ENCODE results near the gene ZBTB21.
"Not testable (repeated sequence)": the region's sequence is repeated elsewhere in the genome, so short reads cannot be mapped to it uniquely, and the experiment has no call there.

ZBTB21 gene

DNA sequence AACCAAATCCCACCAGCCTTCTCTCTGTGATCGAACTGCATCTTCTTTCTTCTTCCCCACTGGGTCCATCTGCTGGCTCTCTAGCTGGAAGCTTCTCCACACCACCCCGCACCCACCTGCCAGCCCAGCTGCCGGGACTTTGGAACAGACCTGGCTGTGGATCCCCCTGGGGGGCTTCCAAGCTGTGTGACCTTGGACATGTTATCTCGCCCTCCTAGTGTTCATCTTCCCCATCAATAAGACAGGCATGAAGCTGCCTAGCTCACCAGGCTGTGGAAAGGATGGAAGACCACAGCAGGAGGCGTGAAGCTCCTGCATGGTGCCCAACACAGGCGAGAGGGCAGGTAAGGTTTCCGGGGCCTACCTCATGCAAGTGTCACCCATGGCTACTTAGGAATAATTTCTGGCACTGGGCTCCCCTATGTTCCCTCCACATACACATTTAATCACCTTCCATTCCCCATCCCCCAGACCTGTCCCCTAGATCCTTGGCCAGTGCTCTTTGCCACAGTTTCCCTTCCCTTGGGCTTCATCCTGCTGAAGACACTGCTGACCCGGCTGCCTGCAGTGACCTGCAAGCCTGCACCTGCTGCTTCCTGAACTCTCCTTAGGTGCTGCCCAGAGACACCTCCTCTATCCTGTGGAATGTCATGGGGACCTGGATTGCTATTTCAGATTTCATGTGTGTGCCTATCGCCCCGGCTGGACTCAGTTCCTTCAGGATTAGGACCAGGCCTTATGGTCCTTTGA is 43.1 kb downstream of the ZBTB21 start:
- Histone ChIP-seq H3K4me1 (ENCODE audit: control insufficient read depth, insufficient read depth, low read length, poor library complexity, severe bottlenecking) (no peaks in the 10 kb centered on the region), H3K36me3 (ENCODE audit: control insufficient read depth, insufficient read depth, low read length) (no peaks in the 10 kb centered on the region), H3K27ac (ENCODE audit: low read depth, low read length, severe bottlenecking) (no peak overlapping the region), H3K9me3 (ENCODE audit: control insufficient read depth, low read length) (no peaks in the 10 kb centered on the region), H3K4me3 (ENCODE audit: extremely low read depth, insufficient read depth, low read length, poor library complexity, severe bottlenecking) (no peak overlapping the region)
- WGBS, 2 experiments (ENCODE audit: insufficient coverage in 2 of 2): 89 to 91% methylated on average over 7 to 8 of the region's 10 CpGs

DNA sequence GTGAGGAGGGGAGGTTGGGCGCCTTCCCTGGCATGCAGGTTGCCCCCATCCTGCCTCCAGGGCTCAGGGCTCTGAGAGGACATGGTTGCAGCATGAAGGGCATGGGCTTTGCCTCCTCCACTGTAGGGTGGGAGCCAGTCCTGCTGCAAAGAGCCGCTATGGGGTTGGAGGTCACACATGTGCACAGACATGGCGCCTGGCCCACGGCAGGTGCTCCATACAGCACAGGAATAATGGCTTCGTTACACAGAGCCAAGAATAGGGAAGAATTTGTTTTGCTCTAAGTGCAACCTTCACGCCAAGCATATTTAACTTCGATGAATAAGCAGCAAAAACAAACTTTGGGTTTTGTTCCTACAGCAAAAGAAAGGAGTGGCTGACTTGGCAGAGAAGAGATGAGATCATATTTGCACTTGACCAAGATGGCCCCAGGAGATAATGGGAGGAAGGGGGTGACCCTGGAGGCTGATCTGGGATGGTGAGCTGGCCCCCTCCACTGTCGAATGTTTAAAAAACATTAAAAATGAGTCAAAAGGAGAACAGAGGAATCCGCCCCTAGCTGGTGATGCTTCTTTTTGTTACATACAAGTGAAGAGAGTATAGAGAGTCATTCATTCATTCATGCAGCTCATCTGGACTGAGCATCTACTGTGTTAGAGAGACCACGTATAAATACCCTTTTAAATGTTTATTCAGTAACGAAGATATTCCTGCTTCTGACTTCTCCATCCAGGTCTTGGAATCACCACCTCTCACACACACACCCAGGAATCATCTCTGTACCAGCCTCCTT is 43.9 kb downstream of the ZBTB21 start:
- 95% methylated on average over 11 of the region's 11 CpGs for WGBS, 2 experiments (ENCODE audit: insufficient coverage in 2 of 2)
- H3K4me3 ChIP-seq (ENCODE audit: extremely low read depth, insufficient read depth, low read length, poor library complexity, severe bottlenecking): no peak overlapping the region
- H3K36me3 ChIP-seq (ENCODE audit: control insufficient read depth, insufficient read depth, low read length): no peaks in the 10 kb centered on the region
- no peak overlapping the region for H3K27ac ChIP-seq (ENCODE audit: low read depth, low read length, severe bottlenecking)
- no peaks in the 10 kb centered on the region for H3K4me1 ChIP-seq (ENCODE audit: control insufficient read depth, insufficient read depth, low read length, poor library complexity, severe bottlenecking)
- no peaks in the 10 kb centered on the region for H3K9me3 ChIP-seq (ENCODE audit: control insufficient read depth, low read length)

DNA sequence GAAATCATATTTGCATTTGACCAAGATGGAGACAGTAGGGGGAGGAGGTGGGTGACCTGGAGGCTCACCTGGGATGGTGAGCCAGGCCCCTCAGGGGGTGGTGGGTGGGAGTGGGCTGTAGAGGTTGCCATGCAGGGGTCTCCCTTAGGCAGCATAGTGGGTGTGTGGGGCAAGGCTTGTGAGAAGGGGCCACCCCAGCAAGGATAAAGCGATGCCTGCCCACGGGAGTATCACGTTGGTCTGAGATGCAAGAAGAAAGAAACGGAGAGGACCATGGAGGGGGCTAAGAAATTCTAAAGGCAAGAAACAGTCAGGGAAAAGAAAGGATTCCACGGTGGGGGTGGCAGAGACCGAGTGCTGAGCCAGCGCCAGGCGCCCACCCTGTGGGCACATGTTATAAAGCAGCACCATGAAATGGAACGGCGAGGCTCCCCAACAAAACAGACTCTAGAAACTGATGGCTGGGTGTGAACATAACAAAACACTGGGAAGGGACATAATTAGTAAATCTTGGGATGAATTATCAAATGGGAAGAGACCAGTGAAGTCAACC is 44.6 kb downstream of the ZBTB21 start:
- Histone ChIP-seq H3K4me1 (ENCODE audit: control insufficient read depth, insufficient read depth, low read length, poor library complexity, severe bottlenecking) (no peaks in the 10 kb centered on the region), H3K4me3 (ENCODE audit: extremely low read depth, insufficient read depth, low read length, poor library complexity, severe bottlenecking) (no peak overlapping the region), H3K36me3 (ENCODE audit: control insufficient read depth, insufficient read depth, low read length) (no peaks in the 10 kb centered on the region), H3K9me3 (ENCODE audit: control insufficient read depth, low read length) (no peaks in the 10 kb centered on the region), H3K27ac (ENCODE audit: low read depth, low read length, severe bottlenecking) (no peak overlapping the region)
- WGBS, 2 experiments (ENCODE audit: insufficient coverage in 2 of 2): 92 to 95% methylated on average over 10 of the region's 10 CpGs

DNA sequence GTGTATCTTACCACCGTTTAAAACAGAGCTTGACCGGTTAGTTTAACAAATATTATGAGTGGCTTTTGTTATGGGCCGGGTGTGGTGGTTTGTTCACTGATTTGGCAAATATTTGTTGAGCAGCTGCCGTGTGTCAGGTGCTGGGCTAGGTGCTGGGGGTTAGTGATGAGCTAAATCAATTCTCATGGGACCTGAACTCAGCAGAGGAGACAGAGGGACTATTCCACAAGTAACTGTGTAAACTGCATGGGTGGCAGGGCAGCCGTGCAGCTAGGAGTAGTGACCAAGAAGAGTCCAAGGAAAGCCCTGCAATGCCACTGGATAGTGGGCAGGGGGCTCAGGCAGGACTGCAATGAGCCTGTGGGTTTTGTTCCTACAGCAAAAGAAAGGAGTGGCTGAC is 45.1 kb downstream of the ZBTB21 start:
- no peaks in the 10 kb centered on the region for H3K9me3 ChIP-seq (ENCODE audit: control insufficient read depth, low read length)
- WGBS, 2 experiments (ENCODE audit: insufficient coverage in 2 of 2): 77 to 94% methylated on average over 3 to 5 of the region's 5 CpGs
- H3K36me3 ChIP-seq (ENCODE audit: control insufficient read depth, insufficient read depth, low read length): no peaks in the 10 kb centered on the region
- no peak overlapping the region for H3K27ac ChIP-seq (ENCODE audit: low read depth, low read length, severe bottlenecking)
- no peaks in the 10 kb centered on the region for H3K4me1 ChIP-seq (ENCODE audit: control insufficient read depth, insufficient read depth, low read length, poor library complexity, severe bottlenecking)
- no peak overlapping the region for H3K4me3 ChIP-seq (ENCODE audit: extremely low read depth, insufficient read depth, low read length, poor library complexity, severe bottlenecking)

DNA sequence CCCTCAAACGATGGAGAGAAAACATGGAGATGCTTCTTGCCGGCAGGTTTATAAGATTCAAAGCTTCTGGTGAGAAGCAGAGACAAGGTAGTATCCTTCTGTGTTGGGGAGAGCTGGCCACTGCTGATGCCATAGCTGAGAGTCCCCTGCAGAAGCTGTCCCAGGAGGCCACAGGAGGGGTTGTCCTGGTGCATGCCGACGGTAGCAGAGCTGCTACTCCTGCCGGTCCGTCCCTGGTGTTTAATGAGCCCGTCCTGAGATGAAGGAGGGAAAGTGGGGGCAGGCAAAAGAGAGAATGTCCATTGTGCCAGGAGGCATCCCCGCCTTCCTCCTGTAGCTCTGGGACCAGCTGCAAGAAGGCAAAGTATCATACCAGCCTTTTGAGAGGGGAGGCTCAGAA is 46.0 kb downstream of the ZBTB21 start:
- no peak overlapping the region for H3K4me3 ChIP-seq (ENCODE audit: extremely low read depth, insufficient read depth, low read length, poor library complexity, severe bottlenecking)
- H3K9me3 ChIP-seq (ENCODE audit: control insufficient read depth, low read length): no peaks in the 10 kb centered on the region
- no peaks in the 10 kb centered on the region for H3K36me3 ChIP-seq (ENCODE audit: control insufficient read depth, insufficient read depth, low read length)
- H3K4me1 ChIP-seq (ENCODE audit: control insufficient read depth, insufficient read depth, low read length, poor library complexity, severe bottlenecking): no peaks in the 10 kb centered on the region
- 86 to 90% methylated on average over 5 to 7 of the region's 8 CpGs for WGBS, 2 experiments (ENCODE audit: insufficient coverage in 2 of 2)
- no peak overlapping the region for H3K27ac ChIP-seq (ENCODE audit: low read depth, low read length, severe bottlenecking)

DNA sequence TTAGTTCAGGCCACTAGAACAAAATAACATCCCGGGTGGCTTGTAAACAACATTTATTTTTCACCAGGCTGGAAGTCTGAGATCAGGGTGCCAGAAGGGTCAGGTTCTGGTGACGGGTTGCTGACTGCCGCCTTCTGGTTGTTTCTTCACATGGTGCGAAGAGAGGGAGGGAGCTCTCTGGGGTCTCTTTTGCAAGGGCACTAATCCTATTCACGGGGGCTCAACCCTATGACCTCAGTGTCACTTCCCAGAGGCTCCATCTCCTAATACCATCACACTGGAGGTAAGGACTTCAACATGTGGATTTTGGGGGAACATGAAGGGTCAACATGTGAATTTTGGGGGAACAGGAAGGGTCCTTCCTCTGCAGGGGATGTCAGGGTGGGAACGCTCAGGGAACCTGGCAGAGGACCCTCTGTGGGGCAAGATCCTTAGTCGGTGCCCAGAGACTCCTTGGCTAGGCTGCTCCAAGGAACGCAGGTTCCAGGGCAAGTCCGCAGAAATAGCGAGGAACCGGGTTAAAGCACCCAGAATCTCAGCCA is 47.7 kb downstream of the ZBTB21 start:
- WGBS, 2 experiments (ENCODE audit: insufficient coverage in 2 of 2): 87 to 89% methylated on average over 8 to 9 of the region's 11 CpGs
- Histone ChIP-seq H3K27ac (ENCODE audit: low read depth, low read length, severe bottlenecking) (no peak overlapping the region), H3K36me3 (ENCODE audit: control insufficient read depth, insufficient read depth, low read length) (no peaks in the 10 kb centered on the region), H3K4me3 (ENCODE audit: extremely low read depth, insufficient read depth, low read length, poor library complexity, severe bottlenecking) (no peak overlapping the region), H3K4me1 (ENCODE audit: control insufficient read depth, insufficient read depth, low read length, poor library complexity, severe bottlenecking) (peaks cover 1% of the 10 kb centered on the region), H3K9me3 (ENCODE audit: control insufficient read depth, low read length) (no peaks in the 10 kb centered on the region)

DNA sequence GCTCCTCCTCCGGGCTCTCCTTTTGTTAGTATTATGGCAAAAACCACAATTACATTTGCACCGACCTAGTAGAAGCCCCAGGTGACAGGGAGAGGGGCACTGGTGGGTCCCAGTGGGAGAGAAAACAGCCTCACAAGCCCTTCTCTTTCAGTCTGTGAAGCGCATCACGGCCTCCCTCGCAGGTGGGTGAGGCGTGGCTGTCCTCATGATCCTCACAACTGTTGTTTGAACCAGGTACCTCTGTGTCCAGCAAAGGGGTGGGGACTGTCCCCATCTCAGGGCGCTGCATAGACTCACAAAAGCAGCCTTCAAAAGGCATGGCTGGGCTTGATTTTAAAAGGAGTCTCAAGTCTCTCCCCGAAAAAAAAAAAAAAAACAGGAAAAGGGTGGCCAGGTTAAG is 48.4 kb downstream of the ZBTB21 start:
- WGBS, 2 experiments (ENCODE audit: insufficient coverage in 2 of 2): 77 to 86% methylated on average over 6 of the region's 8 CpGs
- Histone ChIP-seq H3K4me3 (ENCODE audit: extremely low read depth, insufficient read depth, low read length, poor library complexity, severe bottlenecking) (no peak overlapping the region), H3K27ac (ENCODE audit: low read depth, low read length, severe bottlenecking) (no peak overlapping the region), H3K4me1 (ENCODE audit: control insufficient read depth, insufficient read depth, low read length, poor library complexity, severe bottlenecking) (peaks cover 9% of the 10 kb centered on the region), H3K36me3 (ENCODE audit: control insufficient read depth, insufficient read depth, low read length) (no peaks in the 10 kb centered on the region), H3K9me3 (ENCODE audit: control insufficient read depth, low read length) (no peaks in the 10 kb centered on the region)

DNA sequence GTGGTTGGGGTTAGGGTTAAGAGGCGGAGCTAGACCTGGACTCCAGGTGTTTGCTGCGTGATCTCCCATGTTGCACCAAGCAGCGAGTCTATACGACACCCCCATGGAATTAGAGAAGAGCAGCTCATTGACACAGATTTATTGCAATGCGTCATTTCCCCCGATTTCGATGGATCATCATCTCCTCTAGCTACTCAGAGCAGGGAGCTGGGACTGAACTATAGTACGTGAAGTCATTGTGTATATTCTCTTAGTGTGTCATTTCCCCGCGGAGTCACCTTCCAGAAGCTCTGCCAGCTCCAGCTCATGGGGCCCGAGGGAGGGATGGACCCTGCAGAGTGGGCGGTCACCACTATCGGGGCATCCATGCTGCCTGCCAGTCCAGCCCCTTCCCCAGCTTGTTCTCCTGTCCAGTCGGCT is 48.9 kb downstream of the ZBTB21 start:
- H3K4me3 ChIP-seq (ENCODE audit: extremely low read depth, insufficient read depth, low read length, poor library complexity, severe bottlenecking): no peak overlapping the region
- WGBS, 2 experiments (ENCODE audit: insufficient coverage in 2 of 2): 86 to 91% methylated on average over 13 to 14 of the region's 14 CpGs
- H3K4me1 ChIP-seq (ENCODE audit: control insufficient read depth, insufficient read depth, low read length, poor library complexity, severe bottlenecking): peaks cover 10% of the 10 kb centered on the region
- H3K36me3 ChIP-seq (ENCODE audit: control insufficient read depth, insufficient read depth, low read length): no peaks in the 10 kb centered on the region
- H3K27ac ChIP-seq (ENCODE audit: low read depth, low read length, severe bottlenecking): no peak overlapping the region
- no peaks in the 10 kb centered on the region for H3K9me3 ChIP-seq (ENCODE audit: control insufficient read depth, low read length)

DNA sequence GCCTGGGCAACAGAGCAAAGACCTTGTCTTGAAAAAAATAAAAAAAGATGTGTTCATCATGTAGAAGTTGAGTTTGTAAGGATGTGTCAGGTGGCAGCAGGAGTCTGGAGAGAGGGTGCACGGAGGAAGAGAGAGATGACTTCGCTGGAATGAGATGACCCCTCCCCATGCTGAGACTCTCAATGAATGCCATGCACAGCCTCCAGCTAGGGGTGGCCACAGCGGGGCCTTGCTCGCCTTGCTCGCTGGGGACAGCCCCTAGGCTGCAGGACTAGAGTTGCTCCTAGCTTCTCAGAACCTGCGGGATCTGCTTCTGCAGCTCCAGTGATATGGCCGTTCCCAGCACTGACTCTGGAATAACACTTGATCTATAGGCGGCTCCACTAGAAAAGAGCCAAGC is 49.8 kb downstream of the ZBTB21 start:
- H3K4me1 ChIP-seq (ENCODE audit: control insufficient read depth, insufficient read depth, low read length, poor library complexity, severe bottlenecking): peaks cover 10% of the 10 kb centered on the region
- no peaks in the 10 kb centered on the region for H3K36me3 ChIP-seq (ENCODE audit: control insufficient read depth, insufficient read depth, low read length)
- no peak overlapping the region for H3K4me3 ChIP-seq (ENCODE audit: extremely low read depth, insufficient read depth, low read length, poor library complexity, severe bottlenecking)
- H3K27ac ChIP-seq (ENCODE audit: low read depth, low read length, severe bottlenecking): no peak overlapping the region
- WGBS, 2 experiments (ENCODE audit: insufficient coverage in 2 of 2): 79 to 80% methylated on average over 6 to 8 of the region's 8 CpGs
- no peaks in the 10 kb centered on the region for H3K9me3 ChIP-seq (ENCODE audit: control insufficient read depth, low read length)

DNA sequence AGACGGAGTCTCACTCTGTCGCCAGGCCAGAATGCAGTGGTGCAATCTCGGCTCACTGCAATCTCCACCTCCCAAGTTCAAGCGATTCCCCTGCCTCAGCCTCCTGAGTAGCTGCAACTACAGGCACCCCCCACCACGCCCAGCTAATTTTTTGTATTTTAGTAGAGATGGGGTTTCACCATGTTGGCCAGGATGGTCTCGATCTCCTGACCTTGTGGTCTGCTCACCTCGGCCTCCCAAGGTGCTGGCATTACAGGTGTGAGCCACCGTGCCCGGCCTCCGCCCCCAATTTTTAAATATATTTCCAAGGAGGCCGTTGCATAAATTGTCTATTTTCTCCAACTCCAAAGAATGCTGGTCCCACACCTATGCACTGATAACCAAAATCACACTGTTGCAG is 50.5 kb downstream of the ZBTB21 start:
- not testable (repeated sequence) for H3K9me3 ChIP-seq (ENCODE audit: control insufficient read depth, low read length); H3K36me3 ChIP-seq (ENCODE audit: control insufficient read depth, insufficient read depth, low read length); H3K27ac ChIP-seq (ENCODE audit: low read depth, low read length, severe bottlenecking); H3K4me3 ChIP-seq (ENCODE audit: extremely low read depth, insufficient read depth, low read length, poor library complexity, severe bottlenecking); H3K4me1 ChIP-seq (ENCODE audit: control insufficient read depth, insufficient read depth, low read length, poor library complexity, severe bottlenecking)
- 92 to 100% methylated on average over 2 to 8 of the region's 11 CpGs for WGBS, 2 experiments (ENCODE audit: insufficient coverage in 2 of 2)
